Lower lobe of right lung (tissue), 2 donors: ENCODE data around the gene BICC1. TPM values are rescaled to one million over a fixed set of nuclear protein-coding genes. Genes with fewer than 3 reads are reported as not detected.
A peak's percentile ranks its signal among the peaks of the same experiment; 100 is the strongest.

Source experiments
- ATAC-seq, 2 donors: fragments of 200-7000 bp; cut with Tn5 transposase; one replicate each; pipeline ENCODE4 v1.9.1; 2020 to 2022; ENCODE audit warnings: mild to moderate bottlenecking in 2 of 2, moderate library complexity in 2 of 2
- DNase-seq: peaks from one replicate; pipeline ENCODE4 v3.0.0-alpha.2; 2020
- H3K27ac ChIP-seq: fragments of 200-600 bp; one replicate; pipeline ENCODE4 v1.8.0; 2022
- H3K27me3 ChIP-seq: fragments of 200-600 bp; one replicate; pipeline ENCODE4 v1.8.0; 2022; ENCODE audit warnings: low read depth
- H3K36me3 ChIP-seq: fragments of 200-600 bp; one replicate; pipeline ENCODE4 v1.8.0; 2022; ENCODE audit warnings: mild to moderate bottlenecking
- H3K4me1 ChIP-seq: fragments of 200-600 bp; one replicate; pipeline ENCODE4 v1.8.0; 2022
- H3K4me3 ChIP-seq: fragments of 200-600 bp; one replicate; pipeline ENCODE4 v1.8.0; 2022; ENCODE audit warnings: mild to moderate bottlenecking
- H3K9me3 ChIP-seq: fragments of 200-600 bp; one replicate; pipeline ENCODE4 v1.8.0; 2022
- CTCF ChIP-seq: fragments of 200-600 bp; IDR thresholded peaks from one replicate; pipeline ENCODE4 v1.8.0; 2022; ENCODE audit warnings: antibody characterized with exemption, mild to moderate bottlenecking
- intact Hi-C: fragments of 100-400 bp; cut with DNase I; formaldehyde crosslinking; loops from one replicate; pipeline ENCODE4 v1.11.0; 2022
- total RNA-seq: library from RNA; stranded (reverse); fragmentation: NEBNext Ultra II Directional; extraction: Animal tissue kit (Norgen Biotek cat#: 25700); gene quantifications from one replicate; pipeline ENCODE4 v1.2.1, GENCODE V29; 2021
- donor health status: DM: no; HTN: yes; CAD: no; lungs with severe emphysema.

BICC1 gene
- total RNA-seq, 1 donor from 2014 or later, result 11.0 TPM

- H3K27ac ChIP-seq, result no peak overlapping the region
- DNase-seq, result no peak
- H3K36me3 ChIP-seq, result no peaks in the 10 kb centered on the region
- no peaks in the 10 kb centered on the region for H3K27me3 ChIP-seq
- intact Hi-C loops, result no loop called here
- no peak for TF ChIP-seq CTCF
- no peaks in the 10 kb centered on the region for H3K4me1 ChIP-seq
- H3K4me3 ChIP-seq, result no peak overlapping the region
- ATAC-seq, result no peak
- H3K9me3 ChIP-seq, result no peaks in the 10 kb centered on the region
Measured at GRCh38 chr10:58830697-58831096, 318.0 kb downstream of the BICC1 start.

- ATAC-seq, result peak; percentile 67 to 80
- no peaks in the 10 kb centered on the region for H3K27me3 ChIP-seq
- no peak for DNase-seq
- no peak overlapping the region for H3K4me3 ChIP-seq
- no peaks in the 10 kb centered on the region for H3K9me3 ChIP-seq
- H3K36me3 ChIP-seq, result no peaks in the 10 kb centered on the region
- TF ChIP-seq CTCF, result no peak
- H3K27ac ChIP-seq, result peak overlapping the region; percentile 19
- H3K4me1 ChIP-seq, result no peaks in the 10 kb centered on the region
- intact Hi-C loops, result no loop called here
Measured at GRCh38 chr10:58833771-58834561, 321.3 kb downstream of the BICC1 start.

GRCh38 chr10:58836176-58836700 lies 323.6 kb downstream of the BICC1 start:
- no peaks in the 10 kb centered on the region for H3K9me3 ChIP-seq
- no peak overlapping the region for H3K4me3 ChIP-seq
- H3K4me1 ChIP-seq, result no peaks in the 10 kb centered on the region
- ATAC-seq, result no peak
- no peak overlapping the region for H3K27ac ChIP-seq
- H3K36me3 ChIP-seq, result no peaks in the 10 kb centered on the region
- TF ChIP-seq CTCF, result no peak
- DNase-seq, result no peak
- intact Hi-C loops, result no loop called here
- H3K27me3 ChIP-seq, result no peaks in the 10 kb centered on the region

GRCh38 chr10:58836991-58837575 lies 324.4 kb downstream of the BICC1 start:
- Histone ChIP-seq H3K36me3 (no peaks in the 10 kb centered on the region), H3K9me3 (no peaks in the 10 kb centered on the region), H3K4me3 (no peak overlapping the region), H3K27me3 (no peaks in the 10 kb centered on the region), H3K27ac (no peak overlapping the region), H3K4me1 (no peaks in the 10 kb centered on the region)
- peak in 1 of 2 donors; percentile 53 for ATAC-seq
- intact Hi-C loops, result no loop called here
- no peak for TF ChIP-seq CTCF
- DNase-seq, result no peak

- H3K4me1 ChIP-seq, result no peaks in the 10 kb centered on the region
- DNase-seq (no peak), ATAC-seq (no peak)
- TF ChIP-seq CTCF, result no peak
- no peaks in the 10 kb centered on the region for H3K27me3 ChIP-seq
- intact Hi-C loops, result no loop called here
- H3K9me3 ChIP-seq, result no peaks in the 10 kb centered on the region
- H3K36me3 ChIP-seq, result no peaks in the 10 kb centered on the region
- no peak overlapping the region for H3K4me3 ChIP-seq
- no peak overlapping the region for H3K27ac ChIP-seq
Measured at GRCh38 chr10:58837826-58838225, 325.2 kb downstream of the BICC1 start.
